Motor neuron (in vitro differentiated cells): ENCODE results near the gene CLSTN2. TPM values are rescaled to one million over a fixed set of nuclear protein-coding genes. Genes with fewer than 3 reads are reported as not detected.

ENCODE experiments used
- ATAC-seq, 8 experiments: fragments of 200-7000 bp; cut with Tn5 transposase; replicated peaks in 6 of 8; 2 replicates each; pipeline ENCODE4 v1.8.0; 2021; ENCODE audit warnings: mild to moderate bottlenecking in 8 of 8, moderate library complexity in 8 of 8
- H3K27ac ChIP-seq, 2 donors: fragments of 250-450 bp; sonication (Bioruptor Pico); 2 replicates each; pipeline ENCODE4 v1.9.0; 2021; ENCODE audit warnings: antibody characterized with exemption in 2 of 2, mild to moderate bottlenecking in 2 of 2, moderate library complexity in 1 of 2
- H3K4me1 ChIP-seq, 2 donors: fragments of 250-450 bp; sonication (Bioruptor Pico); replicated peaks in 1 of 2; 2 replicates each; pipeline ENCODE4 v1.6.1; 2021; ENCODE audit warnings: antibody characterized with exemption in 2 of 2, mild to moderate bottlenecking in 2 of 2, moderate library complexity in 1 of 2
- H3K4me3 ChIP-seq, 5 donors: fragments of 250-450 bp; sonication (Bioruptor Pico); 2 replicates each; pipeline ENCODE4 v1.9.0; 2021; ENCODE audit warnings: antibody characterized with exemption in 5 of 5, mild to moderate bottlenecking in 5 of 5, moderate library complexity in 4 of 5
- WGBS, 10 experiments: fragments of 450-650 bp; shearing (Covaris generic); methylation state at CpG; one replicate each; pipeline ENCODE4 v1.0.0; 2022; 5-methylcytosine and 5-hydroxymethylcytosine counted together
- in situ Hi-C, 9 experiments: fragments of 400-800 bp; cut with MboI; loops; one replicate each; pipeline ENCODE4 v1.15.0; 2021; ENCODE audit warnings: low sequenced_read_pairs in 9 of 9, low pct_unique_long_range_greater_than_20kb in 2 of 9; ENCODE audit not compliant: unreplicated experiment in 9 of 9
- total RNA-seq, 8 experiments: library from RNA; unstranded; fragments of 300-600 nt; gene quantifications; 2 replicates each; pipeline versions ENCODE4 v1.2.3 to v1.2.4, GENCODE V29; 2022

The CLSTN2 gene
- total RNA-seq, 8 experiments from 2014 or later, result 1.2 to 125 (median 27.9) TPM

DNA sequence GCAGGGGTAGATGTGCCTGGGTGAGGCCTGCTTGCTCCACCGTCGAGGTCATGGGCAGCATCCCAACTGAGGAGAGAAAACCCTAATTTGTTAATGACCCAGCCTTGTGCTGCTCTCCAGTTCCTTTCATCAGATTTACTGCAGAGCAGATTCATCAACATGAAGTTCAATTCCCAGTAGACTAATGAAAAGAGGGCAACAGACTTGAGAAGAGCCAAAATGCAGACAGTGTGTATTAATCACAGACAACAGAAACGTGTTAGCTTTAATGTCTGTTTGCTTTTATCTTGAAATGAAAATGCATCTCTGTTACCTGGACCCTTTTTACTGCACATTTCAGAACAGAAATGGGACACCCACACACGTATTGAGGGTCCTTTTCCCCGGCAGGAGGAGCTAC, 639.4 kb downstream of the CLSTN2 start:
- in situ Hi-C loops, result no loop called here
- peak in 3 of 8 experiments; percentile 40 to 67 (median 44) for ATAC-seq
- Histone ChIP-seq H3K4me3 (no peak overlapping the region), H3K4me1 (peaks cover 12 to 23% of the 10 kb centered on the region in 2 donors), H3K27ac (peak overlapping the region in 1 of 2 donors; percentile 35)
- WGBS, 10 experiments, result 0 to 100% (median 38%) methylated on average over 1 to 5 of the region's 5 CpGs; no CpG with 5 or more reads in 1 of the 10 experiments

GRCh38 chr3:140576449-140576848, 641.5 kb downstream of the CLSTN2 start:
- H3K27ac ChIP-seq, result no peak overlapping the region
- peak in 3 of 8 experiments; percentile 39 to 65 (median 40) for ATAC-seq
- peaks cover 12 to 21% of the 10 kb centered on the region in 2 donors for H3K4me1 ChIP-seq
- in situ Hi-C loops, result no loop called here
- H3K4me3 ChIP-seq, result no peak overlapping the region
- WGBS, 10 experiments, result 0 to 100% (median 48%) methylated on average over 1 to 3 of the region's 5 CpGs; no CpG with 5 or more reads in 1 of the 10 experiments

DNA sequence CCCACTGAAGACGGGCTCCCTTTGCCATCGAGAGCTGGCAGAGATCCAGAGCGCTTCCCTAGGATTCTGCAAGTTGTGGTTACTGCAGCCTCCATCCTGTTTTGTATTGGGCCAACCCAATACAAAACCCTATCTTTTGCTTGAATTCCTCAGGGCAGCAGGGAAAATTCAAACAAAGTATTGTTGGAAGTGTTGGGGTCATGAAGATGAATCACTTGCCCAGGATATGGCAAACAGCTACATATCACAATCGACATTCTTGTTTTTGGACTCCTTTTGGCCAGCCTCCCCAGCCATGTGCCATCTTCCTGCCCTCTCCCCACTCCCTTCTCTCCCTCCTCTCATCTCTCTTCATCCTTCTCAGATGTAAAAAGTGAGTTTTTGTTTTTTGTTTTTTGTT, 642.9 kb downstream of the CLSTN2 start:
- Histone ChIP-seq H3K4me3 (no peak overlapping the region), H3K27ac (no peak overlapping the region), H3K4me1 (peaks cover 12 to 17% of the 10 kb centered on the region in 2 donors)
- in situ Hi-C loops, result no loop called here
- no peak for ATAC-seq
- WGBS, 10 experiments, result 25 to 96% (median 83%) methylated on average over 1 to 3 of the region's 4 CpGs; no CpG with 5 or more reads in 7 of the 10 experiments

DNA sequence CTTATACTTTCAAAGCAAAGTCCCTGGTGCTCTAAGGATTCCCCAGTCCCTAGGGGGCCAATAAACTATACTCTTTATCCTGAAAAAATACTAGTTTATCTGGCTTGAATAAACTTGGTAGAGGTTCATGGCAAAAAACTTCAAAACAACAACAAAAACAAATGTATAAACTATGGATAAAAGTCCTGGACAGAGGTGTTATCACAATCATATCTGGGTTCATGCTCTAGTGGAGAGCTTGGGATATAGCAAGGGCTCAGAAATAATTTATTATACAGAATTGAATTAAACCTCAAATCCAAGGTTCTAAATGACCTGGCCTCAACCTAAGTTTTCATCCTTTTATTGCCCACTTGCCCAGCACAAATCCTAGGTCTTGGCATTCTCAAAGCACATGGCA, 644.3 kb downstream of the CLSTN2 start:
- no peak overlapping the region for H3K4me3 ChIP-seq
- H3K27ac ChIP-seq, result no peak overlapping the region
- no peak for ATAC-seq
- in situ Hi-C loops, result no loop called here
- peaks cover 9% of the 10 kb centered on the region in 2 donors for H3K4me1 ChIP-seq

- Histone ChIP-seq H3K4me1 (no peaks in the 10 kb centered on the region), H3K27ac (no peak overlapping the region), H3K4me3 (no peak overlapping the region)
- in situ Hi-C loops, result no loop called here
- ATAC-seq, result no peak
- WGBS, 10 experiments, result 60 to 71% (median 71%) methylated on average over 1 of the region's 1 CpG; no CpG with 5 or more reads in 7 of the 10 experiments
Measured at GRCh38 chr3:140580746-140581145, 645.8 kb downstream of the CLSTN2 start.

DNA sequence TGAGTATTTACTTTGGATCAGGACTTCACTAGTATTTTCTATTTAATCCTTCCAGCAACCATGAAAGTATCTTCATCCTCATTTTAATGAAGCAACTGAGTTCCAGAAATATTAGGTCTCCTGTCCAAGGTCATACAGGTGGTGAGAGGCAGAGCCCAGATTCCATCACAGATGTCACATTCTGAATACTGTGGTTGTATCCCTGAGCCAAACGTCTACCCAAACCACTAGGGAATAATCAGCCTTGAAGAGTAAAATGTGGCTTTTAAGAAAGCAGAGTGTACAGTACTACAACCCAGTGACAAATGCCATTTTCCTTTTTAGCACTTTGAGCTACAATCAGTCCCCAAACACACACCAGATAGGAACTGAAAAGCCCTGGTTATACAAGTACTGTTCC, 649.6 kb downstream of the CLSTN2 start:
- 0 to 50% (median 17%) methylated on average over 1 of the region's 1 CpG; no CpG with 5 or more reads in 6 of the 10 experiments for WGBS, 10 experiments
- no peaks in the 10 kb centered on the region for H3K4me1 ChIP-seq
- in situ Hi-C loops, result no loop called here
- no peak overlapping the region for H3K27ac ChIP-seq
- no peak overlapping the region for H3K4me3 ChIP-seq
- ATAC-seq, result no peak

- in situ Hi-C loops, result no loop called here
- no peak overlapping the region for H3K27ac ChIP-seq
- 8 to 100% (median 76%) methylated on average over 1 to 4 of the region's 4 CpGs; no CpG with 5 or more reads in 3 of the 10 experiments for WGBS, 10 experiments
- H3K4me3 ChIP-seq, result no peak overlapping the region
- H3K4me1 ChIP-seq, result no peaks in the 10 kb centered on the region
- peak in 1 of 8 experiments; percentile 76 for ATAC-seq
Measured at GRCh38 chr3:140585828-140586227, 650.8 kb downstream of the CLSTN2 start.

DNA sequence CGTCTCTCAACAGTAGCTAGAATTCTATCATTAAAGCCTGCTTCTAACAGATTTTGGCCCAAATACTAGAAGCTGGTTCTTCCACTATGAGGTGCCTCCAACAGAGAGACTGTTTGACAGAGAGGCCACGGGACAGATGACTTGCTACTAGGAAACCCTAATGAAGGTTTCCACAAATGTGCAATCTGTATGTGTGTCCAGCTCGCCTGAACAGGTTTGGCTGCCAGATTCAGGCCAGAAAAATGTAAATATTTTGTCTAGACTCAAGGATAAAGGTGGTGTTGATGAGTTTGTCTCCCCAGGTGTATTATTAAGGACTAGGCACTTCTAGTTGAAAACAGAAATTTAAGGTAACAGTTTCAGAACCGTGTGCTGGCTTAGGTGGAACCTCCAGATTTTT, 651.3 kb downstream of the CLSTN2 start:
- peak in 1 of 8 experiments; percentile 42 for ATAC-seq
- in situ Hi-C loops, result no loop called here

GRCh38 chr3:140588558-140588957, 653.6 kb downstream of the CLSTN2 start:
- no peaks in the 10 kb centered on the region for H3K4me1 ChIP-seq
- in situ Hi-C loops, result no loop called here
- no peak overlapping the region for H3K4me3 ChIP-seq
- WGBS, 10 experiments, result 0 to 100% (median 54%) methylated on average over 1 to 3 of the region's 3 CpGs
- H3K27ac ChIP-seq, result no peak overlapping the region
- no peak for ATAC-seq

More for the DNA sequence above, 651.3 kb downstream of the CLSTN2 start:
- no peaks in the 10 kb centered on the region for H3K4me1 ChIP-seq
- WGBS, 10 experiments, result 17 to 100% (median 25%) methylated on average over 1 to 4 of the region's 4 CpGs; no CpG with 5 or more reads in 3 of the 10 experiments
- H3K27ac ChIP-seq, result no peak overlapping the region
- no peak overlapping the region for H3K4me3 ChIP-seq

DNA sequence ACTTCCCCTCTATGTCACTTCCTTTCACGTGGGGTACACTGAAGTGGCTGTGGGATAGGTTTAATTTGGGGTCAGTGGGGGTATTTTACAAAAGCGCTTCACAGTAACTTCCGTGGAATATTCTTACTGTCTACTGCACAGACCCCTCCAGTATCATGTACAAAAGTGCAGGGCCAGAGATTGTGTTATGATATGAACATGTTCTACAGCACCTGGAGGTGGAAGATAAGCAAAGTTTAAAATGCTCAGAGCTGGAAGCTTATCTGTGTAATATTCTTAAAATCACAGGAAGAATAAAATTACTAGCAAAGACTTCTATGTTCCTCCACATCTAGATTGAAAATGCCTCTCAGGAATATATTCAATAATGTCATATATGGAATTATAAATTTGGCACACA, 658.8 kb downstream of the CLSTN2 start:
- WGBS, 10 experiments, result 0 to 100% (median 82%) methylated on average over 1 to 3 of the region's 3 CpGs
- ATAC-seq, result no peak
- in situ Hi-C loops, result no loop called here
- Histone ChIP-seq H3K4me3 (no peak overlapping the region), H3K4me1 (no peaks in the 10 kb centered on the region), H3K27ac (no peak overlapping the region)

GRCh38 chr3:140595295-140595694, 660.3 kb downstream of the CLSTN2 start:
- Histone ChIP-seq H3K27ac (no peak overlapping the region), H3K4me3 (no peak overlapping the region), H3K4me1 (no peaks in the 10 kb centered on the region)
- WGBS, 10 experiments, result 8 to 100% (median 82%) methylated on average over 1 to 2 of the region's 2 CpGs; no CpG with 5 or more reads in 3 of the 10 experiments
- no peak for ATAC-seq
- in situ Hi-C loops, result no loop called here

GRCh38 chr3:140597364-140597763, 662.4 kb downstream of the CLSTN2 start:
- in situ Hi-C loops, result no loop called here
- ATAC-seq, result no peak
- 0 to 100% (median 92%) methylated on average over 1 to 3 of the region's 3 CpGs; no CpG with 5 or more reads in 3 of the 10 experiments for WGBS, 10 experiments
- no peak overlapping the region for H3K27ac ChIP-seq
- no peaks in the 10 kb centered on the region for H3K4me1 ChIP-seq
- H3K4me3 ChIP-seq, result no peak overlapping the region

GRCh38 chr3:140597792-140598191, 662.8 kb downstream of the CLSTN2 start:
- no peak for ATAC-seq
- no peak overlapping the region for H3K27ac ChIP-seq
- 0 to 90% (median 80%) methylated on average over 1 of the region's 2 CpGs; no CpG with 5 or more reads in 3 of the 10 experiments for WGBS, 10 experiments
- H3K4me1 ChIP-seq, result no peaks in the 10 kb centered on the region
- H3K4me3 ChIP-seq, result no peak overlapping the region
- in situ Hi-C loops, result no loop called here

DNA sequence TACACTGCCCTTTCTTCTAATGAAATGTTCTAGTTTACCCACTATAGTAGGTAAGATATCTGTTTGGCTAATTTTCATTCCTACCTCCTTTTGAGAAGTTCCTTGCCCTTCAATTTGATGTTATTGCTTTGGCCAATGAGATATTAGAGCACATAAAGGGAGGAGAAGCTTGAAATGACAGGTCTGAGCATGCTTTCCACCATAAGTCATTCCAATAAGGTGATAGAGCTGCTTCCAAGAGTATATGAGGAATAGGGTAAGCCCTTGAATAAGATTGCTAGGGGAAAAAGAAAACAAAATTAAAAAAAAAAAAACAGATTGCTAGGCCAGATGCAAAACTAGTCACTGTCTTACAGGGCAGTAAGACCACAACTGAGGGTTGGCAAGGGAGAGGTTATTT, 664.0 kb downstream of the CLSTN2 start:
- no peak for ATAC-seq
- H3K27ac ChIP-seq, result no peak overlapping the region
- in situ Hi-C loops, result no loop called here

More for the DNA sequence above, 664.0 kb downstream of the CLSTN2 start:
- Histone ChIP-seq H3K4me1 (no peaks in the 10 kb centered on the region), H3K4me3 (no peak overlapping the region)
